Transverse colon (tissue), 4 donors: Measurements from ENCODE around the gene GRIN2C. TPM values are rescaled to one million over a fixed set of nuclear protein-coding genes. Genes with fewer than 3 reads are reported as not detected.
A peak's percentile ranks its signal among the peaks of the same experiment; 100 is the strongest.

Experiments used
- DNase-seq: peaks from one replicate; pipeline ENCODE4 v3.0.0-alpha.2; 2019
- H3K27ac ChIP-seq, 4 donors: fragments of 200-600 bp; sonication (generic); 2 replicates each; pipeline ENCODE4 v1.5.1; 2016 to 2018; ENCODE audit warnings: inconsistent platforms in 4 of 4
- H3K27me3 ChIP-seq: fragments of 200-600 bp; sonication (generic); 2 replicates; pipeline ENCODE4 v1.5.1; 2017; ENCODE audit warnings: inconsistent platforms
- H3K36me3 ChIP-seq, 4 donors: fragments of 200-600 bp; sonication (generic); 2 replicates each; pipeline ENCODE4 v1.5.1; 2017 to 2019; ENCODE audit warnings: inconsistent platforms in 4 of 4
- H3K4me1 ChIP-seq, 4 donors: fragments of 200-600 bp; sonication (generic); 2 replicates each; pipeline ENCODE4 v1.5.1; 2017 to 2020; ENCODE audit warnings: inconsistent platforms in 4 of 4
- H3K4me3 ChIP-seq, 4 donors: fragments of 200-600 bp; sonication (generic); 1 replicate in 1 of 4; 2 replicates in 3 of 4; pipeline versions ENCODE4 v1.5.1 to v1.6.1; 2017 to 2019; ENCODE audit warnings: inconsistent platforms in 4 of 4
- H3K9me3 ChIP-seq, 2 donors: fragments of 200-600 bp; sonication (generic); 2 replicates each; pipeline ENCODE4 v1.5.1; 2017 to 2019; ENCODE audit warnings: inconsistent platforms in 2 of 2
- CTCF ChIP-seq, 5 experiments: fragments of 200-600 bp in 3 of 5; fragments of 450-650 bp in 2 of 5; sonication (generic) in 3 of 5; IDR thresholded peaks; 1 replicate in 2 of 5; 2 replicates in 3 of 5; pipeline ENCODE4 v1.5.1; 2016 to 2017; ENCODE audit warnings: antibody characterized with exemption in 5 of 5, inconsistent platforms in 3 of 5, mild to moderate bottlenecking in 2 of 5, moderate library complexity in 1 of 5
- EP300 ChIP-seq: sonication (generic); formaldehyde crosslinking; IDR thresholded peaks from one replicate; pipeline ENCODE4 v1.6.1; 2017; ENCODE audit warnings: antibody characterized with exemption, low read depth
- POLR2A ChIP-seq: fragments of 450-650 bp; IDR thresholded peaks from one replicate; pipeline ENCODE4 v1.6.1; 2016; ENCODE audit warnings: antibody characterized with exemption, mild to moderate bottlenecking, moderate library complexity
- POLR2AphosphoS5 ChIP-seq, 3 donors: sonication (generic); formaldehyde crosslinking; IDR thresholded peaks; one replicate each; pipeline ENCODE4 v1.6.1; 2016; ENCODE audit warnings: antibody characterized with exemption in 3 of 3
- WGBS, 2 donors: methylation state at CpG; one replicate each; pipeline ENCODE4 v1.1.5; 2018; ENCODE audit warnings: low coverage in 1 of 2; 5-methylcytosine and 5-hydroxymethylcytosine counted together
- in situ Hi-C, 4 donors: fragments of 200-750 bp; cut with MboI; loops; one replicate each; pipeline versions ENCODE4 v1.15.0 to v1.15.1; 2017; ENCODE audit warnings: low sequenced_read_pairs in 3 of 4, low pct_ligation_motif_present in 1 of 4, low pct_unique_long_range_greater_than_20kb in 1 of 4
- intact Hi-C: fragments of 100-400 bp; cut with DNase I; formaldehyde crosslinking; loops from one replicate; pipeline ENCODE4 v1.15.1; 2023; ENCODE audit warnings: low total_unique reads
- total RNA-seq, 4 donors: library from RNA; depleted of rRNA; stranded (reverse); fragments of >200 nt; gene quantifications; one replicate each; pipeline ENCODE4 v1.1.0, GENCODE V29; 2016

Gene GRIN2C
- total RNA-seq, 4 donors from 2014 or later: 0.27 to 0.40 TPM; not detected in 2

GRCh38 chr17:74874615-74875037 lies 14.9 kb upstream of the GRIN2C start:
- Histone ChIP-seq H3K27ac (no peak overlapping the region), H3K4me3 (no peak overlapping the region), H3K9me3 (no peaks in the 10 kb centered on the region), H3K4me1 (peaks cover 5 to 28% (median 22%) of the 10 kb centered on the region in 4 donors), H3K36me3 (no peaks in the 10 kb centered on the region), H3K27me3 (no peaks in the 10 kb centered on the region)
- 83 to 97% methylated on average over 1 to 5 of the region's 5 CpGs for WGBS, 2 donors
- in situ Hi-C loops: loop anchor here in 2 of 4 donors (25.0 kb wide), 1 partner anchor 137 kb away; the partner anchor contains the start of genes NHERF1 (in 2 of the 2) and RAB37 (in 2 of the 2)
- no peak for TF ChIP-seq CTCF (IDR thresholded peaks at IDR 0.05)
- no peak for TF ChIP-seq EP300
- no peak for TF ChIP-seq POLR2A
- TF ChIP-seq POLR2AphosphoS5 (IDR thresholded peaks at IDR 0.05): no peak
- DNase-seq: no peak
- intact Hi-C loops: loop anchor here (5.0 kb wide), 1 partner anchor 1668 kb away; the partner anchor contains the start of gene PRCD

GRCh38 chr17:74873874-74874614 lies 14.4 kb upstream of the GRIN2C start:
- no peaks in the 10 kb centered on the region for H3K27me3 ChIP-seq
- H3K36me3 ChIP-seq: no peaks in the 10 kb centered on the region
- intact Hi-C loops (no loop called here), in situ Hi-C loops (loop anchor here in 2 of 4 donors (25.0 kb wide), 1 partner anchor 137 kb away; the partner anchor contains the start of genes NHERF1 (in 2 of the 2) and RAB37 (in 2 of the 2))
- no peaks in the 10 kb centered on the region for H3K9me3 ChIP-seq
- TF ChIP-seq POLR2AphosphoS5 (IDR thresholded peaks at IDR 0.05): no peak
- TF ChIP-seq CTCF (IDR thresholded peaks at IDR 0.05): no peak
- TF ChIP-seq POLR2A: no peak
- no peak for TF ChIP-seq EP300
- WGBS, 2 donors: 13 to 58% methylated on average over 3 to 6 of the region's 6 CpGs
- no peak for DNase-seq
- peak overlapping the region; percentile 88 to 94 (median 92) for H3K27ac ChIP-seq
- peak overlapping the region; percentile 49 to 63 (median 62) for H3K4me3 ChIP-seq
- peaks cover 5 to 28% (median 22%) of the 10 kb centered on the region in 4 donors for H3K4me1 ChIP-seq

- Histone ChIP-seq H3K4me3 (peak overlapping the region; percentile 49 to 73 (median 62)), H3K27ac (peak overlapping the region; percentile 88 to 94 (median 92)), H3K9me3 (no peaks in the 10 kb centered on the region), H3K36me3 (no peaks in the 10 kb centered on the region), H3K27me3 (no peaks in the 10 kb centered on the region), H3K4me1 (peaks cover 2 to 24% (median 19%) of the 10 kb centered on the region in 4 donors)
- 1% methylated on average over 47 of the region's 55 CpGs; no CpG with 5 or more reads in 1 of the 2 donors for WGBS, 2 donors
- in situ Hi-C loops: loop anchor here in 2 of 4 donors (25.0 kb wide), 1 partner anchor 136 kb away; the partner anchor contains the start of genes NHERF1 (in 2 of the 2) and RAB37 (in 2 of the 2)
- intact Hi-C loops: no loop called here
- peak; percentile 100 for DNase-seq
- no peak for TF ChIP-seq EP300
- no peak for TF ChIP-seq CTCF (IDR thresholded peaks at IDR 0.05)
- TF ChIP-seq POLR2A: peak; percentile 97
- TF ChIP-seq POLR2AphosphoS5 (IDR thresholded peaks at IDR 0.05): peak; percentile 95 to 99 (median 98)
Observed at GRCh38 chr17:74873037-74873873, 13.6 kb upstream of the GRIN2C start.
